SK-MEL-5 (cell line): Measurements from ENCODE around the gene MYO6. TPM values are rescaled to one million over a fixed set of nuclear protein-coding genes. Genes with fewer than 3 reads are reported as not detected.
A peak's percentile ranks its signal among the peaks of the same experiment; 100 is the strongest.

Source experiments
- DNase-seq: peaks from one replicate; pipeline ENCODE4 v3.0.0-alpha.2; 2016; ENCODE audit warnings: low read depth, low spot score
- in situ Hi-C: cut with HindIII; loops from 2 replicates; pipeline ENCODE4 v1.10.0; 2016; ENCODE audit warnings: low sequenced_read_pairs, high pct_unique_total_duplicates, low pct_unique_long_range_greater_than_20kb
- total RNA-seq: library from RNA; depleted of rRNA; stranded (reverse); fragments of >200 nt; shearing (Covaris generic); gene quantifications from 2 replicates; pipeline ENCODE4 v1.2.3, GENCODE V29; 2014

Gene MYO6
- total RNA-seq, 1 experiment from 2014 or later, result 6.2 TPM

GRCh38 chr6:75758061-75758460 is 9.0 kb downstream of the MYO6 start:
- no peak for DNase-seq
- in situ Hi-C loops, result no loop called here

DNA sequence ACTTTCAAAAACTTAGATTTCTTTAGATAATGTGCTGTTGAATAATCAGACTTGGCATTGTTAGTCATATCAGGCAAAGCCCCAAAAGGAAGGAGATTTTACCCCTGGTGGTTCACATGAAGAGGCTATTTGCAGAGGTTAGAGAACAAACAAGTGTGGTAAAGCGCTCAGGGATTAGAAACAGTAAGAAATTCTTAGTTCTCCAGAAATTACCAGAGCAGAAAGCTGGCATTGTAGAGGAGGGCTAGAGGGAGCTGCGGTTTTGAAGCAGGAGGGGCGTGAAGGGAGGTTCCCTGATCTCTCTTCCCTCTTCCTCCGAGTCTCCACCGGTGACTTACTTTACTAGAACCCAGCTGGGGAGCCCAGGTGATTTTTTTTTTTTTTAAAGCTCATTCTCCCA is 10.2 kb downstream of the MYO6 start:
- DNase-seq, result peak; percentile 47
- in situ Hi-C loops, result no loop called here

- no peak for DNase-seq
- in situ Hi-C loops, result no loop called here
These were observed 11.3 kb downstream of the MYO6 start for GRCh38 chr6:75760320-75760719.

DNA sequence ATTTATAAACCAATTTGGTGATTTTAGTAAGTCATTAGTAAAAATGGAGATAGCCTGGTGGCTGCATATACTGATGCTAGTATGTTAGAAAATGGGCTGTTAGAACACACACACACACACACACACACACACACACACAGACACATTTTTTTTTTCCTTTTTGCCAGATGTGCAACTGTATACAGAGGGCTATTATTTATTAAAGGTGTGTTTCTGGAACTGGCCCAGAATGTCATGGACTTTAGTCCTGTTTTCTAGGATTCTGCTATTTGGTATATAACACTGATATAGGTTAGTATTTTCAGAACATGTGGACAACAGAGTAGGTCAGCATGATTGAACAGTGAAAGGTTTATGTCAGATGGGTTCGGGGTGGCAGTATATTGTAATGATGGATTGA is 12.4 kb downstream of the MYO6 start:
- no peak for DNase-seq

DNA sequence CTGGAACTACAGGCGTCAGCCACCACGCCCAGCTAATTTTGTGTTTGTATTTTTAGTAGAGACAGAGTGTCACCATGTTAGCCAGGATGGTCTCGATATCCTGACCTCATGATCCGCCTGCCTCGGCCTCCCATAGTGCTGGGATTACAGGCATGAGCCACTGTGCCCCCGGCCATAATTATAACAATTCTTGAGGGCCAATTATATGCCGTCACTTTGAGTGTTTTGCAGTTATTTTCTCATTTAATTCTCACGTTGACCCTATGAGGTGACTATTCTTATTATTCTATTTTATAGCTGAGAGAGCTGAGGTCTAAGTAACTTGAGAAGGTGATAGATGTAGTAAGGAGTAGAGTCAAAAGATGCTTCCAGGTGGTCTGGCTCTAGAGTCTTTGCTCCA is 13.0 kb downstream of the MYO6 start:
- DNase-seq, result no peak
- in situ Hi-C loops, result no loop called here

More for the DNA sequence above, 12.4 kb downstream of the MYO6 start:
- in situ Hi-C loops, result no loop called here

DNA sequence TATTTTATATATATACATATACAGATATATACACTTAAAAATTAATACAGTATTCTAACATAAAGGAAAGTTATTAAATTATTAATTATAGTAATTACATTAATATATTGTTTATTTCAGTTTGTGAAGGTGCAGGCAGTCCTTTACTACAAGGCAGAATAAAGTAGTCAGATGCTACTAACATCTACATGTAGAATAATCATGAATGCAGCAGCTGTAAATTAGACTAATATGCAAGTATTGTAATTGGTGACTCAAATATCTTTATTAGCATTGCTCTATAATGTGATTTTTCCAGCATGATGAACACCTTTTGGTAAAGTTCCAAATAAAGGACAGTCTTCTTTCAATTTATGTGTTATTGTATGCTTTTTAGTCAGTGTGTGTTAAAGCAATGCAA is 17.3 kb downstream of the MYO6 start:
- in situ Hi-C loops, result no loop called here
- no peak for DNase-seq

DNA sequence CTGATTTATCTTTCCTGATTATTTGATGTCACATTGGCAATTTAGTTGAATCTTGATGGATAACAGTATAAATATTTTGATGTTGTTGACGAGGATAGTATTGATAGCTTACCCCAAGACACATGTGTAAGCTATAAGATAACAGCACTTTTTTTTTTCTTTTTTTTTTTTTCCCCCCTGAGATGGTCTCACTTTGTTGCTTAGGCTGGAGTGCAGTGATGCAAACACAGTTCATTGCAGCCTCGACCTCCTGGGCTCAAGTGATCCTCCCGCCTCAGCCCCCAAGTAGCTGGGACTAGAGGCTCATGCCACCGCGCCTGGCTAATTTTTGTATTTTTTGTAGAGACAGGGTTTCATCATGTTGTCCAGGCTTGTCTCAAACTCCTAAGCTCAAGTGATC is 21.8 kb downstream of the MYO6 start:
- in situ Hi-C loops, result no loop called here
- DNase-seq, result no peak

DNA sequence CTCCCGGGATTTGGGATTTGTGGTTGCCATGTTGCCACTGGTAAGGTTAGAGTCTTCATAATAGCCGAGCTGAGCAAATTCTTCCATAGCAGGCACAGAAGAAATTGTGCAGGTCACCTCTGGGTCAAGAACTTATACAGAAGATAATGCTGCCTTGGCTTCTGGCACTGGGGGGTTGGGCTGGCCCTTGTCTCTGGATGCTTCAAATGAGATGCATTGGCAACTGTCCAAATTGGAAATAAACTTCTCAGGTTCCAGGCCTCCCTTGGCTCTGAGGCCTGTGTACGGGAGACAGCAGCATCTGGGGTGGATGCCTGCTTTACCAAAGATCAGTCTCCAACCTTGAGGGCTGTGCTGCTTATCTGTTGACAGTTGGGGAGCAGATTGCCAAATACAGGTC is 26.2 kb downstream of the MYO6 start:
- in situ Hi-C loops, result no loop called here

DNA sequence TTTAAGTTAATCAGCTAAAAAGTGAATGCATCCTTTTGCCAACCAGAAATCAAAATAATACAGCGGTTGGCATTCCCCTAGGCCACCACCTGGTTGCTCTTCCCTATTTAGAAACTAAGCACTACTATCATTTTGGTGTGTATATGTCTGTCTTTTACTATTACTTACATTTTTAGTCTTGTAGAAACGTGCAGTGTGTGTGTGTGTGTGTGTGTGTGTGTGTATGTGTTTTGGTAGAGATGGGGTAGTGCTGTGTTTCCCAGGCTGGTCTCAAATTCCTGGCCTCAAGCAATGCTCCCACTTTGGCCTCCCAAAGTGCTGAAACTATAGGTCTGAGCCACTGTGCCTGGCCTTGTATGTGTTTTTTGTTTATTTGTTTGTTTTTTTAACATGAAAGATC is 27.4 kb downstream of the MYO6 start:
- no peak for DNase-seq
- in situ Hi-C loops, result no loop called here

More for the DNA sequence above, 26.2 kb downstream of the MYO6 start:
- DNase-seq, result no peak

DNA sequence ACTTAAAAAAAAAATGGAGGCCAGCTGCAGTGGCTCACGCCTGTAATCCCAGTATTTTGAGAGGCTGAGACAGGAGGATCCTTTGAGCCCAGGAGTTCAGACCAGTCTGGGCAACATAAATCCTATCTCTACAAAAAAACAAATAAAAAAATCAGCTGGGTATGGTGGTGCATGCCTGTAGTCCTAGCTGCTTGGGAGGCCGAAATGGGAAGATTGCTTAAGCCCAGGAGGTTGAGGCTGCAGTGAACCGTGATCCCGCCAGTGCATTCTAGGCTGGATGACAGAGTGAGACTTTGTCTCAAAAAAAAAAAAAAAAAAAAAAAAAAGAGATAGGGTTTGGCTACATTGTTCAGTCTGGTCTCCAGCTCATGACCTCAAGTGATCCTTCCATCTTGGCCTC is 29.7 kb downstream of the MYO6 start:
- in situ Hi-C loops, result no loop called here
- DNase-seq, result no peak

DNA sequence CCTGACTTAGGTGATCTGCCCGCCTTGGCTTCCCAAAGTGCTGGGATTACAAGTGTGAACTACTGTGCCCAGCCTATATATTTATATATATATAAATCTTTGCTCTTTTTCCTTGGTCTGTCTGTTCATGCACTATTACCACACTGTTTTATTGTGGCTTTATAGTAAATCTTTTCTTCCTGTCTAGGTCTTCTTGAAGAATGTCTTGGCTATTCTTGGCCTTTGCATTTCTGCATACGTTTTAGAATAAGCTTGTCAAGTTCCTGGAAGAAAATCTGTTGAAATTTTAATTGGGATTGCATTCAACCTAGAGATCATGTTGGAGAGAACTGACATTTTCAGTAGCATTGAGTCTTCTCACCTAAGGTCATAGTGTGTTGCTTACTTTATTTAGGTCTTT is 37.1 kb downstream of the MYO6 start:
- in situ Hi-C loops, result no loop called here

DNA sequence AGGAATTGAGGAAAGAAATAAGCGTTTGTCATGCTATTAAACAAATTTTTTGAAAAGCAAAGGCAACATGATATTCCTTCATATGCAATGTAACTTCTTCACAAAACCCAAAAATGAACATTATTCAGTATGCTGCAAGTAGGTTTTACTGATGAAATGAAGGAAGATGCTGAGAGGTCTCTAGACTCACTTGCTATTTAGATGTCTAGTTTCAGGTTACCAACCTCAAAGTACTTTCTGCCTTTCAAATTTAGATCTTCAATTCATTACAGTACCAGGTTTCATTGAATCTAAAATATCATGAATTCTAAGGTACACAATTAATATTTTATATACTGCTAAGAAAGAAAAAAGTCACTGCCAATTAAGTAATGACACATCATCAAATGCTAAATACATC is 39.9 kb downstream of the MYO6 start:
- in situ Hi-C loops, result no loop called here
- DNase-seq, result no peak

More for the DNA sequence above, 37.1 kb downstream of the MYO6 start:
- DNase-seq, result no peak

DNA sequence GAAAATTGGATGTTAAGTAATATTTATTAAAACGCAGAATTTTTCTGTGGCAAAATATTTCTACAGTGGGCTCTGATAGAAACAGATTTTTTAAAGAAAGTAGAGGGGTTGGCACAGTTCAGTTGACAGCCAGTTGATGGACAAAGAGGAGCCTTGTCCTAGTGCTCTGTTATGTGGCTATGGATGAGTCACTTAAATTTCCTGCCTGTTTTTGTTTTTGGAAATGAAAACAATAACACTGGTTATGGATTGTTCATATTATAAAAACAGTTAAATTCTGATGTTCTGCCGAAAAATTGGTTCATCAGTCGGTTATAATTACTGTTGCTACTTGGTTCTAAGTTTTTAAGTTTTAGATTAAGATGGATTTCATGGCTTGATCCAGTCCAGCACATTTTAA is 42.8 kb downstream of the MYO6 start:
- peak; percentile 67 for DNase-seq
- in situ Hi-C loops, result no loop called here

DNA sequence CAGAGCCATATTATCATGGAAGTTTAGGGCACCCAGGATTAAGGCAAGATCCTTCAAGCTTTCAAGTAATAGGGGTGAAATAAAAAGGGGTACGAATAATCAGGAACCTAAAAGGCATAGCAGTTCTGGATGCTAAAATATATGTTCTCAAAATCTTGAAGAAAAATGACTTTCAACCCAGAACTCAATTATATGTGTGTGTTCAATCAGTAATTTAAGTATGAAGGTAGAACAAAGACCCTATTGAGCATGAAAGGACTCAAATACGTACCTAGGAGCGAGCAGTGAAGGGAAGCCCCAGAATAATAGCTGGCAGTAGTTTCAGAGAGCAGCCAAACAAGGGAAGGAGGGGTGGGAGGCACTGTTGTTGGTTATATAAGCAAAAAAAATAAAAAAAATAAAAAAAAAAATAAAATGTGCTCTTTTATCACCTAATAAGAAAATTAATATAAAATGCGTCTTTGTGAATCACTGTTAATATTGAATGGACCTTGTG is 45.4 kb downstream of the MYO6 start:
- in situ Hi-C loops, result no loop called here
- DNase-seq, result peak; percentile 54

GRCh38 chr6:75794954-75795739 is 46.1 kb downstream of the MYO6 start:
- in situ Hi-C loops, result no loop called here
- no peak for DNase-seq

DNA sequence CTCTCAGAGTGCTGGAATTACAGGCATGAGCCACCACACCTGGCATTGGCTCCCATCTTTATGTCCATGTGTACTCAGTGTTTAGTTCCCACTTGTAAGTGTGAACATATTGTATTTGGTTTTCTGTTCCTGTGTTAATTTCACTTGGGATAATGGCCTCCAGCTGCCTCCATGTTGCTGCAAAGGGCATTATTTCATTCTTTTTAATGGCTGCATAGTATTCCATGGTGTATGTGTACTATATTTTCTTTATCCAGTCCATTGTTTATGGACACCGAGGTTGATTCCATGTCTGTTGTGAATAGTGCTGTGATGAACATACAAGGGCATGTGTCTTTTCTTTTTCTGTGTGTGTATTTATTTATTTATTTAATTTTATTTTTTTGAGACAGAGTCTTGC is 47.7 kb downstream of the MYO6 start:
- in situ Hi-C loops, result no loop called here
- DNase-seq, result no peak

GRCh38 chr6:75800133-75800532 is 51.1 kb downstream of the MYO6 start:
- in situ Hi-C loops, result no loop called here
- DNase-seq, result no peak

- DNase-seq, result no peak
- in situ Hi-C loops, result no loop called here
These were observed 51.9 kb downstream of the MYO6 start for GRCh38 chr6:75800708-75801505.

GRCh38 chr6:75802366-75802765 is 53.3 kb downstream of the MYO6 start:
- no peak for DNase-seq
- in situ Hi-C loops, result no loop called here
